Measurements from ENCODE around the gene MEGF11. TPM values are rescaled to one million over a fixed set of nuclear protein-coding genes. Genes with fewer than 3 reads are reported as not detected.
A peak's percentile ranks its signal among the peaks of the same experiment; 100 is the strongest.

MEGF11 gene
- total RNA-seq, 1 experiment from 2014 or later, result 0.37 TPM

- DNase-seq (ENCODE audit: low read depth, low spot score), result no peak
- in situ Hi-C loops (cut with HindIII; ENCODE audit: low pct_unique_long_range_greater_than_20kb, low sequenced_read_pairs), result no loop called here
These were observed 181.6 kb downstream of the MEGF11 start for GRCh38 chr15:66071921-66072295.

- in situ Hi-C loops (cut with HindIII; ENCODE audit: low pct_unique_long_range_greater_than_20kb, low sequenced_read_pairs), result no loop called here
These were observed 182.2 kb downstream of the MEGF11 start for GRCh38 chr15:66071160-66071920.

GRCh38 chr15:66070220-66070934 is 183.2 kb downstream of the MEGF11 start:
- in situ Hi-C loops (cut with HindIII; ENCODE audit: low pct_unique_long_range_greater_than_20kb, low sequenced_read_pairs), result no loop called here
- DNase-seq (ENCODE audit: low read depth, low spot score), result no peak

More at GRCh38 chr15:66071160-66071920, 182.2 kb downstream of the MEGF11 start:
- DNase-seq (ENCODE audit: low read depth, low spot score), result no peak

- peak; percentile 9 for DNase-seq (ENCODE audit: low read depth, low spot score)
- in situ Hi-C loops (cut with HindIII; ENCODE audit: low pct_unique_long_range_greater_than_20kb, low sequenced_read_pairs), result no loop called here
These were observed 183.8 kb downstream of the MEGF11 start for GRCh38 chr15:66069751-66070150.

- in situ Hi-C loops (cut with HindIII; ENCODE audit: low pct_unique_long_range_greater_than_20kb, low sequenced_read_pairs), result no loop called here
- no peak for DNase-seq (ENCODE audit: low read depth, low spot score)
These were observed 184.7 kb downstream of the MEGF11 start for GRCh38 chr15:66068801-66069200.

- no peak for DNase-seq (ENCODE audit: low read depth, low spot score)
- in situ Hi-C loops (cut with HindIII; ENCODE audit: low pct_unique_long_range_greater_than_20kb, low sequenced_read_pairs), result no loop called here
These were observed 185.9 kb downstream of the MEGF11 start for GRCh38 chr15:66067687-66068086.

- in situ Hi-C loops (cut with HindIII; ENCODE audit: low pct_unique_long_range_greater_than_20kb, low sequenced_read_pairs), result no loop called here
- no peak for DNase-seq (ENCODE audit: low read depth, low spot score)
These were observed 187.1 kb downstream of the MEGF11 start for GRCh38 chr15:66066481-66066880.

GRCh38 chr15:66066005-66066404 is 187.5 kb downstream of the MEGF11 start:
- no peak for DNase-seq (ENCODE audit: low read depth, low spot score)
- in situ Hi-C loops (cut with HindIII; ENCODE audit: low pct_unique_long_range_greater_than_20kb, low sequenced_read_pairs), result no loop called here

- in situ Hi-C loops (cut with HindIII; ENCODE audit: low pct_unique_long_range_greater_than_20kb, low sequenced_read_pairs), result no loop called here
These were observed 188.2 kb downstream of the MEGF11 start for GRCh38 chr15:66065325-66065724.

GRCh38 chr15:66063147-66063546 is 190.4 kb downstream of the MEGF11 start:
- in situ Hi-C loops (cut with HindIII; ENCODE audit: low pct_unique_long_range_greater_than_20kb, low sequenced_read_pairs), result no loop called here
- no peak for DNase-seq (ENCODE audit: low read depth, low spot score)

More at GRCh38 chr15:66065325-66065724, 188.2 kb downstream of the MEGF11 start:
- DNase-seq (ENCODE audit: low read depth, low spot score), result no peak

GRCh38 chr15:66057089-66057488 is 196.5 kb downstream of the MEGF11 start:
- no peak for DNase-seq (ENCODE audit: low read depth, low spot score)
- in situ Hi-C loops (cut with HindIII; ENCODE audit: low pct_unique_long_range_greater_than_20kb, low sequenced_read_pairs), result no loop called here

- in situ Hi-C loops (cut with HindIII; ENCODE audit: low pct_unique_long_range_greater_than_20kb, low sequenced_read_pairs), result no loop called here
These were observed 199.6 kb downstream of the MEGF11 start for GRCh38 chr15:66053991-66054390.

GRCh38 chr15:66051833-66052232 is 201.7 kb downstream of the MEGF11 start:
- in situ Hi-C loops (cut with HindIII; ENCODE audit: low pct_unique_long_range_greater_than_20kb, low sequenced_read_pairs), result no loop called here
- DNase-seq (ENCODE audit: low read depth, low spot score), result no peak

More at GRCh38 chr15:66053991-66054390, 199.6 kb downstream of the MEGF11 start:
- DNase-seq (ENCODE audit: low read depth, low spot score), result no peak

GRCh38 chr15:66050264-66050663 is 203.3 kb downstream of the MEGF11 start:
- DNase-seq (ENCODE audit: low read depth, low spot score), result no peak
- in situ Hi-C loops (cut with HindIII; ENCODE audit: low pct_unique_long_range_greater_than_20kb, low sequenced_read_pairs), result no loop called here

GRCh38 chr15:66049353-66049752 is 204.2 kb downstream of the MEGF11 start:
- DNase-seq (ENCODE audit: low read depth, low spot score), result no peak
- in situ Hi-C loops (cut with HindIII; ENCODE audit: low pct_unique_long_range_greater_than_20kb, low sequenced_read_pairs), result no loop called here

- in situ Hi-C loops (cut with HindIII; ENCODE audit: low pct_unique_long_range_greater_than_20kb, low sequenced_read_pairs), result no loop called here
- DNase-seq (ENCODE audit: low read depth, low spot score), result no peak
These were observed 206.1 kb downstream of the MEGF11 start for GRCh38 chr15:66047321-66048024.

GRCh38 chr15:66046751-66047150 is 206.8 kb downstream of the MEGF11 start:
- in situ Hi-C loops (cut with HindIII; ENCODE audit: low pct_unique_long_range_greater_than_20kb, low sequenced_read_pairs), result no loop called here
- DNase-seq (ENCODE audit: low read depth, low spot score), result no peak

GRCh38 chr15:66046326-66046725 is 207.2 kb downstream of the MEGF11 start:
- no peak for DNase-seq (ENCODE audit: low read depth, low spot score)
- in situ Hi-C loops (cut with HindIII; ENCODE audit: low pct_unique_long_range_greater_than_20kb, low sequenced_read_pairs), result no loop called here

All from SK-MEL-5 (cell line).